Mesenteric fat pad (tissue), 1 donor: Measurements from ENCODE around the gene ACVR1. TPM values are rescaled to one million over a fixed set of nuclear protein-coding genes. Genes with fewer than 3 reads are reported as not detected.
"Not testable (repeated sequence)": the region's sequence is repeated elsewhere in the genome, so short reads cannot be mapped to it uniquely, and the experiment has no call there.

ENCODE experiments used
- DNase-seq: peaks from one replicate; pipeline ENCODE4 v3.0.0-alpha.2; 2020; ENCODE audit warnings: low spot score
- total RNA-seq: library from RNA; stranded (reverse); fragmentation: NEBNext Ultra II Directional; extraction: Animal tissue kit (Norgen Biotek cat#: 25700); gene quantifications from one replicate; pipeline ENCODE4 v1.2.1, GENCODE V29; 2021
- donor health status: DM: yes; HTN: yes; CAD: no.

ACVR1 gene
- total RNA-seq, 1 donor from 2014 or later: 37.7 TPM

GRCh38 chr2:157761520-157761919 lies 114.6 kb downstream of the ACVR1 start:
- no peak for DNase-seq

DNA sequence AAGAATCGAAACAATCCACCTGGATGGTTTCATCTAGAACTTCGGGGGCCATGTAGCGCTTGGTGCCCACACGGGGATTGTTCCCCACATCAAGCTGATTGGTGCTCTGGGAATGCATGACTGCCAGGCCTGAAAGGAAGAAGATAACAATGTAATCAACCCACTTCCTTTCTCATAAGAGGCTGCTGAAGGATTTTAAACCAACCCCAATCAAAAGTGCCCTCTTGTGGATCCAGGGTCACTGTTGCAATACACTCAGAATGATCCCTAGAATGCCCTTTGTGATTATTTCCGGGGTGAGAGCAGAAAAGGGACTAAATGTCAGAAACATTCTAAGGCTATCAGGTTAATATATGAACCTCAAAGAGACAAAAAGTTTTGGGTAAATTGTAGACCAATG lies 115.2 kb downstream of the ACVR1 start:
- no peak for DNase-seq

DNA sequence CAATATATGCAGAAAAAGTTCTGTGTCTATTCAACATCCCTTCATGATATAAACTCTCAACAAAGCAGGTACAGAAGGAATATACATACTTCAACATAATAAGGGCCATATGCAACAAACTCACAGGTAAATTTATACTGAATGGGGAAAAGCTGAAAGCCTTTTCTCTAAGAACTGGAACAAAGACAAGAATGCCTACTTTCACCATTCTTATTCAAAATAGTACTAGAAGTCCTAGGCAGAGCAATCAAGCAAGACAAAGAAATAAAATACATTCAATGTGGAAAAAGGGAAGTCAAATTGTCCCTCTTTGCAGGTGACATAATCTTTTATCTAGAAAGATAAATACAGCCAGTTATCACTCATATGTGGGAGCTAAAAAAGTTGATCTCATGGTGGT lies 116.3 kb downstream of the ACVR1 start:
- DNase-seq: no peak

DNA sequence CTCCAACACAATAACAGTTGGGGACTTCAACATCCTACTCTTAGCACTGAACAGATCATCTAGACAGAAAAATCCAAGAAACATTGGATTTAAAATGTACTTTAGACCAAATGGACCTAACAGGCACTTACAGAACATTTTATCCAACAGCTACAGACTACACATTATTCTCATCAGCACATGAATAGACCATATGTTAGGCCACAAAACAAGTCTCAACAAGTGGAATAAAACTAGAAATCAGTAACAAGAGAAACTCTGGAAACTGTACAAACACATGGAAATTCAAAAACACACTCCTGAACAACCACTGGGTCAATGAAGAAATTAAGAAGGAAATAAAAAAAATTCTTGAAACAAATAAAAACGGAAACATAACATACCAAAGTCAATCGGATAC lies 117.5 kb downstream of the ACVR1 start:
- DNase-seq: no peak

- DNase-seq: no peak
Measured at GRCh38 chr2:157757500-157757899, 118.6 kb downstream of the ACVR1 start.

GRCh38 chr2:157756447-157756846 lies 119.7 kb downstream of the ACVR1 start:
- DNase-seq: not testable (repeated sequence)

- DNase-seq: no peak
Measured at GRCh38 chr2:157751462-157752058, 124.6 kb downstream of the ACVR1 start.

DNA sequence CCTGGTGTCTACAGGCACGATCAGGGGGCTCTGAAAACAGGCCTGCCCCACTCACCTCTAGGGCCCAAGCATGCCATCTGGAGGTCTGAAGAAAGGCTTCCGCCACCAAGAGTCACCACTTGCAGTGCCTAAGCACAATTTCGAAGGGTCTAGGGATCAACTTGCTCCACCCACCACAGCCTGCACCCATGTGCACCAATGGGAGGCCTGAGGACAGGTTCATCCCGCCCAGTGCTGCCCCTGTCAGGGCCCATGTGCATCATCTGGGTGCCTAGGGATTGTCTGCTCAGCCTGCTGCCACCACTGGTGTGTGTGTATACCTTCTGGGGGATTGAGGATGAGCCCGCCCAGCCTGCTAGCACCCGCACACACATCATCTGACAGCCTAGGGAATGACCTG lies 126.4 kb downstream of the ACVR1 start:
- DNase-seq: no peak

DNA sequence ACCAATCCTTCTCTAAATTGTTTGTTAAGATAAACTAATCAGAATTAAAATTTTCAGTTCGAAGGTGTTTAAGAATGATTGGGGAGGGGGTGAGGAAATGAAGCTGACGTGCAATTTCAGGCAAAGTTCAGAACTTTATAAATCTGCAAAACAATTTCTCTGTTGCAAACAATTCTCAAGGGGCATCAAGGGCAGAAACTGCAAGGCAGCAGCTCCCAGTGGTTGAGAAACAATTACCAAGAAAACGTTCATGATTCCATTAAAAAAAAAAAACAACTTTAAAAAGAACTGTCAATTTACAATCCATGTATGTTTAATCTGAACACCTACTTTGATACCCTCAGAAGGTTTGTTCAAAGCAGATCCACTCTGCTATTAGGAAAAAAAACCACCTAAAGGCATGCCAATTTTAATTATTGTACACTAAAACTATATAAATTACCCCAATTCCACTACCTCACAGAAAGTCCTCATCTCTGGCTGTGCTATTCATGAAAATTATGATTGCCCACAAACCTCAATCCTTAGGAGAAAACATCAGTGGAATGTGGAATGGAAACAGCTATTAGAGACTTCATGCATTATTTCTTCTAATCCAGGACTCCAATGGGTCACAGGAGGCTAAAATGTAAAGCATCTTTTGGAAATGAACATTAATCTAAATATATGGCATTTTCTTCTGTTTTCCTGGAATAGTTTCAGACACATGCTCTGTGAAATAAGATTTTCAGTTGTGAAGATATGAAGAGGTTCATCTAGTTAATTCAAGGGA lies 127.6 kb downstream of the ACVR1 start:
- no peak for DNase-seq

- no peak for DNase-seq
Measured at GRCh38 chr2:157747695-157748370, 128.3 kb downstream of the ACVR1 start.

DNA sequence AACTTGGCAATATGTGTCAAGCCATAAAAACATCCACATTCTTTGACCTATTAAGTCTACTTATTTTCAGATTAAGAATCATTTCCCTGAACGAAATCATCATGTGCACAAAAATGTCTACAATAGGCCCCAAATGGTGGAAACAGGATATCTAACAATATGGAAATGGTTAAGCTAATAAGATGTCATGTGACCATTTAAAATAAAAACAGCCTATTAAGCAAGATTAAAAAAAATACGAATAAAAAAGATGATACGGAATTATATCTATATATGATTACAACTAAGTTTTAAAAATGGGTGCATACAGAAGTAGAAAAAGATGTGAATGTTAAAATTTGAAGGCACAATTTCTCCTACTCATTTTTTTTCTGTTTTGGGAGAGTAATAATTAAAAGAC lies 128.8 kb downstream of the ACVR1 start:
- no peak for DNase-seq

- no peak for DNase-seq
Measured at GRCh38 chr2:157746234-157746950, 129.7 kb downstream of the ACVR1 start.

- no peak for DNase-seq
Measured at GRCh38 chr2:157744571-157745076, 131.5 kb downstream of the ACVR1 start.

DNA sequence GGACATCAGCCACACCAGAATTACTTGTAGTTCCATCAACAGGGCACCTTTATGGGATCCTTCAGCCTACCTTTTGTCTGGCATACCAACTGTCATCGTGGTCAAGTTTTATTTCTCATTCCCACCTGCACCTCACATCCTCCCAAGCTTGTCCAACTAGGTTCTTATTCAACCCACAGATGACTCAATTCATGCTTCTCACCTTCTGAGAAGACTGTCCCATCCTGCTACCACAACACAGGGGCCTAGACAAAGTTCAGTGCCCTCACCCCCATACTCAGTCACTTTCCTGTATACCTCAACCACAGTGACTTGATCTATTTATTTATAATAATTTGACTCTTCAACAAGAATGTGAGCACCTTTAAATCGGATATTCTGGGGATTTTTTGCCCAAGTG lies 133.1 kb downstream of the ACVR1 start:
- no peak for DNase-seq

- no peak for DNase-seq
Measured at GRCh38 chr2:157741819-157742484, 134.2 kb downstream of the ACVR1 start.

DNA sequence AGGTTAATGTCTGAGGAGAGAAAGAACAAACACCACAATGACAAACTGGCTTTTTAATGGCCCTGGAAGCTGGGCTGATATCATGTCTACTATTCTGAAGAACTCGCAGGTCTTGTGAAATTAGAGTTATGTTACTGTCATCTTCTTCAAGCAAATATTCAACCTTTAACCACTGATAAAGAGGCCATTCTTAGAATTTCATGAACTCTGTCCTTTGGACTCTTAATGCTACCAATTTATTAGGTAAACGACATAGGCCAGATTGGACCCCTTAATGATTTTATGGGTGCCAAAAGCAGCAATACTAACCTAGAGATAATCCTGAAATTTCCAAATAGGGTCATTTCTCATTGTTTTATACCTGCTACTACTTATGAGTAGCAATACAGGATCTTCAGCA lies 138.5 kb downstream of the ACVR1 start:
- no peak for DNase-seq

DNA sequence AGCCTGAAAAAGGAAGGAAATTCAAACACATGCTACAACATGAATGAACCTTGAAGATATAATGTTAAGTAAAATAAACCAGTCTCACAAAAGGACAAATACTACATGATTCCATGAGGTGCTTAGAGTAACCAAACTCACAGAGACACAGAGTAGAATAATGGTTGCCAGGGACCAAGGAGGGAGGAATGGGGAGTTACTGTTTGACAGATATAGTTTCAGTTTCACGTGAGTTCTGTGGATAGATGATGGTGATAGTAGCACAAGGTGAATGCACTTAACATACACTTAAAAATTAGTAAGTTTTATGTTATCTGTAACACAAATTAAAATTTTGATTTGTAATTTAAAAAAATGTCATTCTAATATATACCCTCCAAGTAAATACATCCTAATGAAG lies 140.6 kb downstream of the ACVR1 start:
- no peak for DNase-seq

DNA sequence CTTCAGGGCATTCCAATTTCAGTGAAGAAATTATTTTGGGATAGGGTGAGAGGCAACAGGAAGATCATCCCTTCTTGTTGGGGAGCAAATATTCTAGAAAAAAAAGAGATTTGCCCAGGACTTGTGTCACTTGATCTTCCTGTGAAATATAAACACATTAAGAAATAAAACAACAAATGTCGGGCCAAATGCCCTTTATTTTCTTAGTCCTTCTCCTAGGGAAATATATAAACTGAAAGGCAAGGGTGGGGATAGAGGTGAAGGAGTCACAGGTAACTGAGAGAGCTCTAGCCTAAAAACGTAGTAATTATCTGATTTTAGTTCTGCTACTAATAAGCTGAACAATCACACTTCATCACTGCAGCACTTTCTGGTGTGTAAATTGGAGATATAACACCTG lies 142.9 kb downstream of the ACVR1 start:
- no peak for DNase-seq

GRCh38 chr2:157732596-157732995 lies 143.5 kb downstream of the ACVR1 start:
- DNase-seq: no peak

DNA sequence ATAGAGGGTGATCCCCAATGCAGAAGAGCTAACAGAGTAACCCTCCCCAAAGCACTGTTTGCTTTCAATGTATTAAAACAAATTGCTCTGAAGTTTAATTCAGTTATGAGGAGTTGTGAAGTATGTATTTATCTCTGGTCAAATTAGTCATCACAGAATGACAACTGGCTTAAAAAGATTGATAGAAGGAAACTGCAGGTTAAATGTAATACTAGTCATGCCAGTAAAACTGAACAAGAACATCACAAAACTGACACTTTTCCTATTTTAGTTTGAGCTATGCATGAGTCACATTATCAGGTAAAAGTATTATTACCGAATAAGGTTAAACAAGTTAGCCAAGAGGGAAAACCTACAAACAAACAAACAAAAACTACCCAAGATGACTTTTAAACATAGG lies 148.4 kb downstream of the ACVR1 start:
- no peak for DNase-seq

DNA sequence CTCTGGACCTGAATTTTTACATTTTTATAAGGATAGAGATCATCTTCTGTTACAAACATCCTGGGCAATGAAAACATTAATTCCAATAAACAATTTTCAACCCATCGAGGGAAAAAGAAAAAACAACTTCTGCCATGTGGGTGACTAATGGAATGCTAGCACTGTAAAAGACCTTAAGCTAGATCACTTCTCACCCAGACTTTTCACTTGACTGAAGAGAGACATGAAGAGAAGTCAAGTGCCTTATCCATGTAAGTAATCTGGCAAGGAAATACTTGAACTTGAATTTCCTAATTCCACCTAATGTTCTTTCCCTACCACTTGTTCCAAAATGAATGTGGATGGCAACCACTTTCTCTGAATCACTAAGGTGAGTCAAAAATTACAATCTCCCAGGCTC lies 149.2 kb downstream of the ACVR1 start:
- DNase-seq: no peak
